ENCODE data around the gene EOGT.

Gene EOGT

DNA sequence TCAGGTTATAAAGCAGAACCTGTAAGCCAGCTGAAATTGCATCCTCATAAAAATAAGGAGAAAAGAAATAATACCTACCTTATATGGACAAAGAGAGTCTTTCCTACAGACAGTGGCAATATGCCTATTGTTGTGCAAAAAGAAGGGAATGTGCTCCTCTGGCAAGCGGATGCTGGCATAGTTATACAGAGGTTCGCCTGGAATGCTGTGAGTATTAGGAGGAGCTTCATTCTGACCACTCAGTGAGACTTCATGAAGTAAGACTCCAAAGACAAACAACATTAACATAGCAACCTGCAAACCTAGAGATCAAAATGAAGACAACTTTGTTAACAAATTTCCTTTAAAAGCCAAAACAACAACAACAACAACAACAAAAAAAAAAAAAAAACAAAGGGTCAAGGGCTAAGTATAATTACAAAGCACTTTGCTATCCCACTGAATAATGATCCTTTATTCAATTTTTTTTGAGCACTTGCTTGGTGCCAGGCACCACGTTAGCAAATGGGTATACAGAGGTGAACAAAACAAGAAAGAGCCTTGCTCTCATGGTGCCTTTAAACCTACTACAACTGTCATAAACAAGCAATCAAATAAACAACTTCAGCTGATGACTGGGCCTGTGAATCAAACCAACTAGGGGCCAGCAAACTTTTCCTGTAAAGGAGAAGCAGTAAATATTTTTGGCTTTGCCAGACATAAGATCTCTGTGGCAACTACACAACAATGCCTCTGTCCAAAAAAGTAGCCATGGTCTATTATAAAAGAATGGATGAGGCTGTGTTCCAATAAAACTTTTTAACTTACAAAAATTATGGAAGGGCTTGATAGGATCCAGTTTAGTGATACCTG, 3.7 kb downstream of the EOGT start:
- DNase-seq = no peak

DNA sequence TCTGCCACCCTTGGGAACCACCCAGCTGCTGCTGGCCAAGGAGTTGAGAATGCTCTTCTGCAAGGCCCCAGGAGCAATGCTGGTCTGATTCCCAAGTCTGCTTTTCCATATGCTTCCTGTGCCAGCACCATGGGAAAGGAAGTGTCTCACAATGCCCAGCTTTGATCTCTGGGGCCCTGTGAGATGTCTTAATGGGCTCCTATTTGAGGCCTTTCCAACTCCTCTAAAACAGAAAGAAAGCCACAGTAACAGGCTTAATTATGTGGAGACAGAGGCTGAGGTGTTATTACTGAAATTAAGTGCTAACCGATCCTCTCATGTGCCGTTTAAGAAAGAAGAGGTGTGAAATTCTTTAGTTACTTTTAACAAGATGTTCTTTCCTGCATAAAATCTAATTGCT, 4.5 kb downstream of the EOGT start:
- DNase-seq = no peak

DNA sequence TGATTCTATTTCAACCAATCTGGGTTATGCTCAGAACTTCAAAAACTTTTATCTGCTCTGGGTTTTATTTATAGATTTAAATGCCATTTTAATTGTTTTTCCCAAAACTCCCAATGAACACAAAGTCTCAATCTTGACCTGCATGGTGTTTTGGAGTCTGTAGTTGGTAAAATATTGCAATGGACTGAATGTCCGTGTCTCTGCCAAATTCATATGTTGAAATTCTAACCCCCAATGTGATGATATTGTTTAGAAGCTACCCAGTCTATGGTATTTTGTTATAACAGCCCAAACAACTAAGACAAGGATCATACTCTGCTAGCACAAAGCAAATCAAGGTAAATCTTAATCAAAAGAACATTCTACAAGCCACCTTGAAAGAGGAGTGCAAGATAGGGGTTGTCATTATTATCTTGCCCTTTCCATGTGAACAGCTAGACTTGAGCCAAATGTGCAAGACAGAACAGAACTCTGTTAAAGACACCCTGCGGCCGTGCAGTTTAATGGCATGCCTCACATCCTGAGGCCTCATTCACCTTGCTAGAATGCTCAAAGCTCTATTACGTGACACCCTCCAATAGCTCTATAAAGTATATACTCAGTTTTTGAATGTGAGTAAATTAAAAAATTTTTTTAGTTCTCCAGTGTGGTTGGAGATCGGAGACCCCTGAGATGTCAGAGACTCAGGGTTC, 7.5 kb downstream of the EOGT start:
- no peak for DNase-seq

DNA sequence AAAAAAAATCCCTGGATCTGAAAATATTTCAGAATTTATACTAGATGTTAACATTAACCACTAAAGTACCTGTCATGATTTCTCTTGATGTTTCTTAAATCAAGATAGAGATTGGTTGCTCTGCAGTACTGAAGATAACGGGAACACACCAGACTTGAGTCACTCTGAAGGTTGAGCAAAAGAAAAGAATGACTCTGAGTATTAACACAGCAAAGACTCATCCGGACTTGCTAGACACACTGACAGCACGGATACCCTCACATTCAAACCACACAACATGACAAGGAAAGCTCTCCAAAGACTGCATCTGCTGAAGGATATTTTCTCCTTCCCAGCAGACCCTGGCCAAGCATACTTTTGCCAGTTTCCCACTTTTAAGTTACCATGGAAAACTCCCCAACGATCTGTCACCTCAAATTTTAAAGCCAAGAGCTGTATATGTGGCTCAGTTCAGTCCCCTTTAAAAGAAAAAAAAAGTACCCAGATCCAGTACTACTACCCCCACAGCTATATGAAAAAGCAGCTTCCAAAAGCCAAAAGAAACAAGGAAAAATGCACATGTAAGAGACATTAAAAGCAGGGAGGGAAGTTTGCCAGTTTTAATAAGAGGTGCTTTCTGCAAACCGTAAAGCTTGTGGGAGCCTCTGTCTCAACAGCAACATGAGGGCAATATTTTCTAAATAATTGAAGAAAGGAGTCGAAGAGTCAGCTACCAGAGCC, 8.3 kb downstream of the EOGT start:
- no peak for DNase-seq

DNA sequence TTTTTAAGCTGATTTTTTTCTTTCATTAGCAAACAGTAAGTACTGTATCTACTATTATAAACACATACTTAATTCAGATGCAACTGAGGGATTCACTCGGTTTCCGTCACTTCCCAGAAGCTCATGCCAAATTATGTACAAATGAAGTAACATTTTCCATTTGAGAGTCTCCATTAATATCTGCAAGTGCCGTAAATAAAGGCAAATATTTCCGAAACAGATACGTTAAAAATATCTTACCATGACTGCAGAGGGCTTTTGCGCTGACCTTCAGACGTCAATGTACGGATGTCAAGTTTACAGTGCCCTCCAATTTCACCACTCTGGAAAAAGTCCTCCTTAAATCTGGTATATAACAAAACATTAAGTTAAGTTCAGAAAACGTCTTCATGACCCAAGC, 9.3 kb downstream of the EOGT start:
- no peak for DNase-seq

DNA sequence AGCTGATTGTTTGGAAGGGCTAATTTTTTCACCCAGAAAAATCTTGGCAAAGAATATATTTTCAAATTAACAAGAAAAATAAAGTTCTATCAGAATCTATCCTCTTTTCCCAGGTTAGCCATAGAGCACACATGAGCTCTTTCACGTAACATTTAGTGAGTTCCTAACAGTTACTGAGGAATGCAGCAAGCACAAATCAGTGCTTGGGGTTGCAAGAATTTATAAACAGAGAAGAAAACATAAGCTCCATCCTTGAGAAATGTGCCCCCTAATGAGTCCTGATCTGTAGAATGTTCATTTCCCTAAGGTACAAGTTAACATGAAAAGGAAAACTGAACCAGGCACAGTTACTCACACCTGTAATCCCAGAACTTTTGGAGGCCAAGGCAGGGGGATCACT, 13.9 kb downstream of the EOGT start:
- no peak for DNase-seq

DNA sequence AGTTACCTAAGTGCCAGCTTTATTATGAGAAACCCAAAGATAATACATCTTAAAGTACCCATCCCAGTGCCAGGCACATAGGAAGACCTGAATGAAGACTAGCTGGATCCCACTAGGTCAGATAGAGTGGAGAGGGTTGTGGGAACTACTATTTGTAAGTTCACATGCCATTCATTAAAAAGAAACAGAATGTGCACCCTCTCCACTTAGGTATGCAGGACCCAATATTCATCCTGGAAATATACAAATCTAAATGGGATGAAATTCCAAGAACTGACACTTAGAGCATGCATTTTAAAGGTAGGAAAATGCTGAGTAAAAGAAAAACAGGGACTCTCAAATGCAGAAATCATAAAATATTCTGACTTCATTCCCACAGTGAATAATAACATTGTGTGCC, 14.3 kb downstream of the EOGT start:
- DNase-seq = no peak

DNA sequence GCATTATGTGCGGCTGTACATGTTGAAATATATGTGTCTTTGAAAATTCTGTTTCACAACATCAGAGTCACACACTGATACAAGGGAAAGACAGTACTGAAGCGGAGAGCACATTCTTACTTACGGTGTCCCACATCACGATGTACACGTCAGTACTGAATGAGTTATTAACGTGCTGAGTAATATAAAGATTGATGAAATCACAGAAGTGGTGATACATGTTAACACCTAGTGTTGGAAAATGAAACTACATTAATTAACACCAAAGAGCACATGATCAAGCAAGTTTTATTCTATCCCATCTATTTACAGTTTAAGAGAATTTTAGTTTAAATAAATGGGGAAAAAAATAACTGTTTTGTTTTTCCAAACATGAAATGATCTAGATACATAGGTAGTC, 15.6 kb downstream of the EOGT start:
- DNase-seq = no peak

DNA sequence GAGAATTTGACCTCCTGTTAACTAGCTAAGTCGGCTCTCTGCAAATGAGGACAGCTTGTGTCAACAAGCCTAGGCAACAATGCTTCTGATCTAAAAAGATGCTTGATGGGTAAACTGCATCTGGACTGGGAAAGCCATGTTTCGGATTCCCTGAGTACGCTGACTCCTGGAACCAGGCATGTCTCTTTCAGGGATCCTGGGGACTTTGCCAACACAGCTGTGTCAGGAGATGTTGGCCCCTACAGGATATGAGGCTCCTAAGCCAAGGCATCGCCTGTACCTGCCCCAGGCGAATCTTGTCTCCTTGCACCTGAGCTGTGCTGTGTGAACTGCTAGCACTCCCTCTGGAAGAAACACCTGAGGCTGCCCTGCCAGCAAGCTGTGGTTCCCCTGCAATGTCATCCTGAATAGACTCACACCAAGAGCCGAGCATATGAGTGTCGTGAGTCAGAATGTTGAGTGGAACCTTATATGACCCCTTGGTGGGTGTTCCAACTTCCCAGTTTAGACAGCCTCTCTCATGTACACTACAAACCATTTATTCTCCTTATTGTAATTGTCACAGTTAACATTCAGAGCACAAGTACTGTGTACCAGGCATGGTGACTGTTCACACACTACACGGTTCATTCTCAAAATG, 17.0 kb downstream of the EOGT start:
- DNase-seq = no peak

DNA sequence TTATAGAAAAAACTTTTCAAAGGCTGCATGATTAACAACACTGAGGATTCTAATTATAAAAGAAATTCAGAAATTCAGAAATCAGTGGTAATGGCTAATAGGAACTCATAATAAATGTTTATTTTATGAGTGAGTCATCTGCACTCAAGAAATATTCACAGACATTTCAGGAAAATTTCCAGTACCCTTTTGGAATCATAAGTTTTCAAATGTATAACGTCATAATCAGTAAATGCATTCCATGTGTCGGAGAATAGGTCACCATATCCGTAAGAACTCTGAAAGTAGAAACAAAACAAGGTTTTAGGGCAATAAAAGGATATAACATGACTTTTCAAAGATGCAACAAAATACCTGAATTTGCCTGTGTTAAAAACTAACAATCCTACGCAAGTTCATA, 24.7 kb downstream of the EOGT start:
- DNase-seq = no peak

DNA sequence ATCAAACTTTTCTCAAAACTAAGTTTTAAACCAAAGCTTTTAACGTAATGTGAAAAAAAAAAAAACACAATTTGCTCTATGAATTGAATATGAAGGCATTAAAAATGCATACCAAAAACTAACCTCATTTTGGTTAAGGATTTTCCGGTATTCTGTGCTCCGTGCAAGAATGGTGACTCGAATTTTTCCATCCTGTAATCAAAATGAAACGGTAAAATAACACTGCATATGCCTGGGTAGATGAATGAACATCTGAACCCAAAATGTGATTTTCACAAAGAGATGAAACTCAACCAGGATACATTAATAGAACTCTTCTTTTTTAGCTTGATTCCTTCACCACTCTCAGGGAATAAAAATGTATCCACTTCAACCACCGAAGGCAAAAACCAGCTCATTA, 26.2 kb downstream of the EOGT start:
- no peak for DNase-seq

DNA sequence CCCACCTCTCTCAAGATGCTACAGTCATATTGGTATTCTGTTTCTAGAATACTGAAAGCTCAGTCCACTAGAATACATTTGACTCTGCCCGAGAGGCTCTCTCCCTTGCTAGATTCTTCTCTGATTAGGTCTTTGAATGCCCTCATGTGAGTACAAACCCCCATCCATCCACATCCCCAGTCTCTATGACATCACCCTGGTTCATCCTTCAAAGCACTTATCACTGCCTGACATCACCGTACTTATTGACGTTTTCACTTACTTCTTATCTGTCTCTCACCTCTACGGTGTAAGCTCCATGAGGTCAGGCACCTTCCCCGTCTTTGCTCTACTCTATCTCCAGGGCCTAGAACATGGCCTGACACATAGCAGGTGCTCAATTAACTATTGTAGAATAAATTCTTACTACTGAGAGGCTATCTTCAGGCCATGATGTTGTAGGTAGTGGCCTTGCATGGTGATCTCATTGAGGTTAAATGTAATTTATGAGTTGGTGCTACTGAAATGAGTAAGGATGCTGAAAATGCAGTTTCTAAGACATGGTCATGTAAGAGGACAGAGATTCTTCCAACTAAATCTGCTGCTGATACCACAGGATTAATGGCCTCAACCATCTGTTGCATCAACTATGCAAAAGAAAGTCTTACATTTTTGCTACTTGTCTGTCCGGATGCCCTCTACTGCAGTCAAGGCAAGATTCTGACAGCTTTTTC, 26.8 kb downstream of the EOGT start:
- no peak for DNase-seq

DNA sequence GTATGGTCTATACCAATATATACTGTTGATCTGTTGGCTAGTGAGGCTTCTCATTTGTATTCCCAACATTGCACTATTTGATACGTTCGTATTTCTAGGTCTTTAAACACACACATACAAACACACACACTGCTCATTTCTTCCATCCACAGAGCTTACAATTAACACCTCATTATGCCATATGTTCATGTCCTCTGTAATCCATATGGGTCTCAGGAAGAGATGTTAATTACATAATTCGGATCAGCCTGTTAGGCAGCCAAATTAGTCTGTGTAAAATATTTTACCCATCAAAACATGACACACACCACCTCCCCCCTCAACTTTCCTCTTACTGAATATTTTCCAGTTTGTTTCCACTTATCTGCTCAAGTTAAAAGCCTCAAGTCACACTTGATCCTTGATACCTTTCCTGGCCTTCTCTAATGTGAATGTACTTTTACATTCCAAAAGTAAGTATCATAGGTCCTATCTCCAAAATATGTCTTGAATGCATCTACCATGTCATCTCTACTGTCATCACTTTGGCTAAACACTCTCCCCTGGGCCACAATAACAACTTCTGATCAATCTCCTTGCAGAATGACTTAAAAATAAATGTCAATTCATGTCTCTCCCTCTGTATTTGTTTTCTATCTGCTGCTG, 28.2 kb downstream of the EOGT start:
- no peak for DNase-seq

DNA sequence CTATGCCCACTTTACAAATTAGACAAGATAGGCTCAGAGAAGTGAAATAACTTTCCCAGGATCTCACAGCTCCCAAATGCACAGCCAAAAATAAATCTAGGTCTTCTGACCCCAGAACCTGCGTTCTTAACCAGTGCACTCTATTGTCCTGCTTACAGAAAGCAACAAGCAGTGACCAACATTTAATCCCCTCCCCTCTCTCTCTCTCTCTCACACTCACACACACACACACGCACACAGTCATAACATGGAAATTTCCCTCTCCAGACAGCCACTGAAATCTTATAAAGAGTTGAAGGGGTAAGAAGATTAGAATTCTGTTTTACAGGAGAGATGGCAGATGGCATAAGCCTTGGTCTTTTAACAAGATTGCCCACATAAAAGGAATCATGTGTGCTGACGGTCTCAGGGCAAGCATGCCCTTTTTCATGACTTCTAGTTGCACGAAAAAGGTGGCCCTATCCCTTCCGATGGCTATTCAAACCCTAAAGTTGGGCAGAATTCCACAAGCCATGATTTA, 29.4 kb downstream of the EOGT start:
- DNase-seq = no peak

DNA sequence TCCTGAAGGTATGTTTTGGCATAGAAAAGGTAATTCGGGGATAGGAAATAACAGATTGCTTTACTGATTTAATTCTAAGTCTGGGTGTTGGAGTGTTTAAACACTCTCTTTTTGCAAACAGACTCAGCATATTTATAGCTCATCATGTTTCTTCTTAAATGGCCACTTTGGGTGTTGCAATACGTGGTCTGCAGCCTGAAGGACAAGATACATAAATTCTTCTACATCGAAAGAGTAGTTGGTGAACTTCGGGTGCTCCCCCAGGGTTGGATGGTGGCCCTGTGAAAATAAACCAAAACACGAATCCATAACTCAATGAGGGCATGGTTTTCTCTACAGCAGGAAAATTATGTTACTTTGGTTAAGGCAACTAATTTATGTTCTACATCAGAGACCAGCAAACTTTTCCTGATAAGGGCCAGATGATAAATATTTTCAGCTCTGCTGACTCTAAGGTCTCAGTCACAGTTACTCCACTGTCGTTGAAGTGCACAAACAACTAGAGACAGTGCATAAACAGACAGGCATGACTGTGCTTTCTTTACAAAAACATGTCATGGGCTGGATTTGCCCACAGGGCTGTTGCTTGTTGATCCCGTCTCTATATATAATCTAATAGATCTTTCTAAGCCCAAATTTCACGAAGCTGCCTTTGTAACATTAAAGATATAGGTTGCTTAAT, 35.9 kb downstream of the EOGT start:
- no peak for DNase-seq

DNA sequence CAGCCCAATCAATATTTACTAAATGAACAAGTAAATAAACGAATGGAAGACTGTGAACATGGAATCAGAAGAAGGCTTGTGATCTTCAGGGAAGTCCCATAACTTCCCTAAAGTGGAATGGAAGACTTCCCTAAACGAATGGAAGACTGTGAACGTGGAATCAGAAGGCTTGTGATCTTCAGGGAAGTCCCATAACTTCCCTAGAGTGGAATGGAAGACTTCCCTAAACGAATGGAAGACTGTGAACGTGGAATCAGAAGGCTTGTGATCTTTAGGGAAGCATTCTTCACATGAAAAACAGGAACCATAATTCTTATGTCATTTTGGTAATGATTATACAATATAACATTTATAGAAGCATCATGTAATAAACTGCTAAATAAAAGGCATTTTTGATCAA, 38.8 kb downstream of the EOGT start:
- DNase-seq = no peak

DNA sequence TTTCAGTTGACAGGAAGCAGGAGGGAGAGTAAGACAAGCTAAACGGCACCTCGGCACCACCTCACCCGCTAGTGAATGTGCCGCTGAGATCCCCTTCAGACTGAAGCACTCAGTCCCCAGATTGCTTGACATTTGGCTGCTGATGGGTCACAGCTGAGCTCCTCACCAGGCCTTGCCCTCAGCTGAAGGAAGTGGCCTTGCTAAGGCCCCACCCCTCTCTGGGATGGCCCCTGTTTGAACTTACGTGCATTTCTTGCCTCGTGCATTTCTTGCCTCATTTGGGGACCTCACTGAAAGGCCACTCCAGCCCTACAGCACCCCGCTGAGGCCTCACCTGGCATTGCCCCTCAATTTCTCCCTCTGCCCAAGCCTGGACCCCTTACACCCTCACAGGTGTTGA, 39.8 kb downstream of the EOGT start:
- no peak for DNase-seq

DNA sequence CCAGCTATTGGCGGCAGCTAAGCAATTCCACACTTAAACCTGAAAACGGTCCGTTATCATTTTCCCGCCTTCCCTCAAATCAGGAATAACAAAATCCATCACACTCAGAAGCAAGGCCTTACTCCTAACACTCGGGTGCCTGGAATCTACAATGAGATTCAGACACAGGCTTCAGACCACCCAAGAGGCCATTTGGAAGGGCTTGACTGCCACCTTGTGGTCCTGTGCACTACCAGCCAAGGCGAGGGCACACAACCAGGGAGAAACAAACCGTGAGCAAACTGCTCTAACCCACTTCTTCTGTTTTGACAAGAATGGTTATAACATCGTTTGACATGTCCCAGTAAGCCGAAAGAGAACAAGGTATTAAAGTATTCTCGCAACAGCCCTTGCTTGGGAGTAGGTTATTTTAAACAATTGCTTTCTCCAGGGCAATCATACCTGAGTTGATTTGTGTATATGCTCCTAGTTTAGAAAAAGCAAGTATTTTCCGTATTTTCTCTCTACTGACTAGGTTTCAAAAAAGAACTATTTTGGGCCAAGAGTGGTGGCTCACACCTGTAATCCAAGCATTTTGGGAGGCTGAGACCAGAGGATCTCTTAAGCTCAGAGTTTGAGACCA, 41.0 kb downstream of the EOGT start:
- DNase-seq = peak in 45 of 51 donors; percentile 1 to 78 (median 40)

DNA sequence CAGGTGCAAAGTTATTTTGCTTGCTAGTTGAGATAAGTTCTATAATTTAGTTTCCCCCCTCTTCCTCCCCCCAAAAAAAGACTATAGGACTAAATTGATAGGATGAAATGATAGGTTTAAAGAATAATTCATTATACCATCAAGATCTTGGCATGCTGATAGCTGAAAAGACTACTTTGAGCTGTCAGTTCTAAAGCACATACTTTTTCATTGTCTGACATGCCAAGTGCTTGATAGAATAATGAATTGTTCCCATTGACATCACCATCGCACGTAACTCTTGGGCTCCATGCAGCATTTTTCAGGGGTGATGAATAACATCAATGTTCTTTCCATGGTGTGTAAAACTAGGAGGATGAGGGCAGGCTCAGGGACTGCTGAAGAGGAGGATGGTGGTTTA, 48.8 kb downstream of the EOGT start:
- no peak for DNase-seq

DNA sequence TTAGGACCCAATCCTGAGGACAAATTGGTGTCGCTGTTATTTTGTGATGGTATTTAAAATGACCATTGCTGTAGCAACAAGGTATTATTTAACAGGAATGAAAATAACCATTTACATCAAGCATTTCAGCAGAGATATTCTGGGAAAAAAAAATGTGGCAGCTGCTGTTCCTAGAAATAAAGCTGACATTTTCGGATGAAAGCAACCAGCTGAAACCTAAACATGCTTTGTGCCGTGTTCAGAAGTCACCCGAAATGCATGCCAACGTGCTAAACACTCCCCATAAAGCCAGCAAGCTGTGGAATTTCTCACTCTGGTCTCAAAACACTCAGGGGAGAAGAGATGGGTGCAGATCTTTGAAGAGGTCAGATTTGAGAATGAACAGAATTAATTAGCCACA, 49.6 kb downstream of the EOGT start:
- no peak for DNase-seq
